ENCODE data around the gene BCL2L1.
A peak's percentile ranks its signal among the peaks of the same experiment; 100 is the strongest.
"Not testable (repeated sequence)": the region's sequence is repeated elsewhere in the genome, so short reads cannot be mapped to it uniquely, and the experiment has no call there.

BCL2L1 gene

GRCh38 chr20:31722257-31723068 lies at the start of gene BCL2L1:
Gene BCL2L1 (minus strand): TSS chr20:31722868. CDS start chr20:31722218, 650 bp downstream.
- DNase-seq (ENCODE audit: low read depth, low spot score): peak; percentile 57

- no peak for DNase-seq (ENCODE audit: low read depth, low spot score)
These were observed 47.6 kb upstream of the BCL2L1 start for GRCh38 chr20:31770243-31770642.

GRCh38 chr20:31769681-31770080 lies 47.0 kb upstream of the BCL2L1 start:
- no peak for DNase-seq (ENCODE audit: low read depth, low spot score)

GRCh38 chr20:31767805-31768204 lies 45.1 kb upstream of the BCL2L1 start:
- no peak for DNase-seq (ENCODE audit: low read depth, low spot score)

GRCh38 chr20:31764641-31765305 lies 42.1 kb upstream of the BCL2L1 start:
- DNase-seq (ENCODE audit: low read depth, low spot score): no peak

- DNase-seq (ENCODE audit: low read depth, low spot score): no peak
These were observed 38.0 kb upstream of the BCL2L1 start for GRCh38 chr20:31760519-31761240.

- DNase-seq (ENCODE audit: low read depth, low spot score): no peak
These were observed 37.3 kb upstream of the BCL2L1 start for GRCh38 chr20:31759836-31760518.

GRCh38 chr20:31758991-31759390 lies 36.3 kb upstream of the BCL2L1 start:
- no peak for DNase-seq (ENCODE audit: low read depth, low spot score)

GRCh38 chr20:31758521-31758920 lies 35.9 kb upstream of the BCL2L1 start:
- no peak for DNase-seq (ENCODE audit: low read depth, low spot score)

- no peak for DNase-seq (ENCODE audit: low read depth, low spot score)
These were observed 34.6 kb upstream of the BCL2L1 start for GRCh38 chr20:31757254-31757653.

GRCh38 chr20:31751126-31751525 lies 28.5 kb upstream of the BCL2L1 start:
- DNase-seq (ENCODE audit: low read depth, low spot score): no peak

- DNase-seq (ENCODE audit: low read depth, low spot score): no peak
These were observed 26.6 kb upstream of the BCL2L1 start for GRCh38 chr20:31749223-31749622.

GRCh38 chr20:31747640-31748039 lies 25.0 kb upstream of the BCL2L1 start:
- no peak for DNase-seq (ENCODE audit: low read depth, low spot score)

- not testable (repeated sequence) for DNase-seq (ENCODE audit: low read depth, low spot score)
These were observed 24.4 kb upstream of the BCL2L1 start for GRCh38 chr20:31747028-31747427.

- DNase-seq (ENCODE audit: low read depth, low spot score): no peak
These were observed 23.6 kb upstream of the BCL2L1 start for GRCh38 chr20:31746068-31746878.

- no peak for DNase-seq (ENCODE audit: low read depth, low spot score)
These were observed 18.1 kb upstream of the BCL2L1 start for GRCh38 chr20:31740656-31741323.

- DNase-seq (ENCODE audit: low read depth, low spot score): no peak
These were observed 17.5 kb upstream of the BCL2L1 start for GRCh38 chr20:31740208-31740607.

- no peak for DNase-seq (ENCODE audit: low read depth, low spot score)
These were observed 16.9 kb upstream of the BCL2L1 start for GRCh38 chr20:31739550-31739977.

GRCh38 chr20:31738729-31739549 lies 16.3 kb upstream of the BCL2L1 start, which contains the start of gene TPX2:
Gene TPX2 (plus strand): TSS chr20:31739290. CDS start chr20:31757477, 18,187 bp downstream.
- peak; percentile 91 for DNase-seq (ENCODE audit: low read depth, low spot score)

Measured in smooth muscle cell of the brain vasculature (primary cell).